Erythroblast (primary cell): Measurements from ENCODE around the gene ZNF831.

Experiments
- GATA1 ChIP-seq: IDR thresholded peaks from 2 replicates; pipeline ENCODE4 v1.6.1; 2011; ENCODE audit warnings: low read depth, mild to moderate bottlenecking, control low read depth, low read length, moderate library complexity
- POLR2A ChIP-seq: IDR thresholded peaks from 2 replicates; pipeline ENCODE4 v1.6.1; 2011; ENCODE audit warnings: mild to moderate bottlenecking, low read length

DNA sequence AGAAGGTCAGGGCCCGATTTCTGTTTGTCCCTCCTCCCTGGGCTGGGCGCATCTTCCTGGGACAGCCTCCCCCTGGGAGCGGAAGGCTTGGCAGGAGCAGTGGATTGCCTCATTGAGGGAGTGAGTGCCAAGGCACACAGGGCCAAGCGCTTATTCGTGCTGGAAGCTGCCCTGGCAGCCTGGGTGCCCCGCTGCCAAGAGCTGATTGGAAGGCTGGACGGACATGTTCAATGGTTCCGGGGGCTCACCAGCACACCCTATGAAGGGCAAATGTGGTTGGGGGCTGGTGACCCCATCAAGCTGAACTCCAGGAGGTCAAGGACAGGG, 10.3 kb upstream of the ZNF831 start:
- TF ChIP-seq POLR2A (no peak), GATA1 (no peak)
